Anterior cingulate cortex (tissue), 58 donors: ENCODE data around the gene ZDHHC9.

Source experiments
- DNase-seq, 58 donors: peaks; one replicate each; lab custom pipeline; 2025; lab: John Stamatoyannopoulos, UW

Gene ZDHHC9

DNA sequence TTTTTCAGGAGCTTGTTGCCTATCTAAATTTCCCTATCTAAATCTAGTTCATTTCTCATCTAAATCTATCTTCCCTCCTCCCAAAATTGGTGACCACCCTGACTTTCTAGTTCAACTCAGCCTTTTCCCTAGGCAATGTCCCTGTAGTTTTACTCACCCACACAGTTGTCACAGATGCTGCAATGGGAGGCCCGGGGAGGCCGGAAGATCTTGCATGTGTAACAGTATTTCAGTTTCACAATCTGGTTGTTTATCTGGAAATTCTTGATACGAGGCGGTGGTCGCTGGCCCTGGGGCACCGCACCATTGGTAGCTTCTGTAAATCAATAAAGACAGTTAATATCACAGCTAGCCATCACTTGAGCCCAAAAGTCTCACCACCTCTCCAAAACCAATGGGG lies 20.2 kb downstream of the ZDHHC9 start:
- DNase-seq = no peak

DNA sequence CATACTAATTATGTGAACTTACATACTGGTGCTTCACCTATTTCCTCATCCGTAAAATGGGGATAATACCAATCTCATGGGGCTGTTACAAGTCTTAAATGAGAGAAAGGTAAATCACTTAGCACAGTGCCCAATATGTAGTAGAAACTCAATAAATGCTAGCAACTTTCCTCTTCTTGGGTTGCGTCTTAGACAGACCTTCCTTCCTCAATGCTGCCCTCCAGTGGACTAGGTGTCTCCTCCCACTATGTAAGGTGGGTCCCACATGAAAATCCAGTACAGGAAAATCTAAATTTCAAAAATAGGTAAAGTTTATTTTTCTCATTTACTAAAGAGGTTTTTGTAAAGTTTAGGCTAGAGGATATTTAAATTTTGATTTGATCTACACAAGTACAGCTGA lies 20.6 kb downstream of the ZDHHC9 start:
- DNase-seq = peak in 7 of 58 donors; percentile 2 to 20 (median 8)

DNA sequence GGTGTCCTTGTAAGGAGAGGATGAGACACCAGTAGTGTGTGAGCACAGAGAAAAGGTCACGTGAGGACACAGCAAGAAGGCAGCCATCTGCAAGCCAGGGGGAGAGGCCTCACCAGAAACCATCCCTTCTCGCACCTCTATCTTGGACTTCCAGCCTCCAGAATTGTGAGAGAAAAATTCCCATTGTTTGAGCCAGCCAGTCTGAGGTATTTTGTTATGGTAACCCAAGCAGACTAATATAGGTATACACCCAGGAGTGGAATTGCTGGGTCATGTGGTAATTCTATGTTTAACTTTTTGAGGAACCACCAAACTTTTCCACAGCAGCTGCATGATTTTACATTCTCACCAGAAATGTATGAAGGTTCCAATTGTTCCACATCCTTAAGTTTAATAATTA lies 25.6 kb downstream of the ZDHHC9 start:
- no peak for DNase-seq

DNA sequence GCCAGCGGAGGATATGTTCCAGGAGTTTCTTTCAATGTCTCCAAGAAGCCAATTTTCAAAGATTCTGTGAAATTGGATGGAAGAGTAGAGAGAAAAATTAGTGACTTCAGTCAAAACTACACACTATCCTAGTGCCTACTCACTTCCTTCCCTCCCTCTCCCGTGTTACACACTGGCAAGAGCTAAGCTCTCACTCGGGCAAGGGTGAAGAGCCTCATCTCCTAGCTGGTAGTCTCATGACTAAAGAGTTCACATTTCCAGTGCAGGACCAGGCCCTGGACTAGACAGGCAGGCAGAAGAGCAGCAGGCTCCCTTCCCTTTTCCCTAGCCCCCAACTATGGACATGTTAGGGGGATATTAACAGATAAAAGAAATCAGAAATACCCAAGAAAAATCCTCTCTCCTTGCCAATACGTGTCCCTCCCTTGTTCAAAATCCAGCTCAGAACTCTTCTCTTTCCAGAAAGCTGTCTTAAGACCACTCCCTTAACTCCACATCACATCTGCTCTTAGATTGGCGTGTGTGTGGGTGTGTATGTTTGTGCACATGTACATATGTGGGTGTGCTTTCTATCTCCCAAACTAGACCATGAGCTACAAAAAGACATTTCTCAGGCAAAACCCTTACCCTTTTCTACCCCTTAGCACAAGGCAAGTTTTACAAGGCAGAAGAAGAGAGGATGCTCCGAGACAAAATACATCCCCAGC lies 29.9 kb downstream of the ZDHHC9 start:
- DNase-seq = no peak

DNA sequence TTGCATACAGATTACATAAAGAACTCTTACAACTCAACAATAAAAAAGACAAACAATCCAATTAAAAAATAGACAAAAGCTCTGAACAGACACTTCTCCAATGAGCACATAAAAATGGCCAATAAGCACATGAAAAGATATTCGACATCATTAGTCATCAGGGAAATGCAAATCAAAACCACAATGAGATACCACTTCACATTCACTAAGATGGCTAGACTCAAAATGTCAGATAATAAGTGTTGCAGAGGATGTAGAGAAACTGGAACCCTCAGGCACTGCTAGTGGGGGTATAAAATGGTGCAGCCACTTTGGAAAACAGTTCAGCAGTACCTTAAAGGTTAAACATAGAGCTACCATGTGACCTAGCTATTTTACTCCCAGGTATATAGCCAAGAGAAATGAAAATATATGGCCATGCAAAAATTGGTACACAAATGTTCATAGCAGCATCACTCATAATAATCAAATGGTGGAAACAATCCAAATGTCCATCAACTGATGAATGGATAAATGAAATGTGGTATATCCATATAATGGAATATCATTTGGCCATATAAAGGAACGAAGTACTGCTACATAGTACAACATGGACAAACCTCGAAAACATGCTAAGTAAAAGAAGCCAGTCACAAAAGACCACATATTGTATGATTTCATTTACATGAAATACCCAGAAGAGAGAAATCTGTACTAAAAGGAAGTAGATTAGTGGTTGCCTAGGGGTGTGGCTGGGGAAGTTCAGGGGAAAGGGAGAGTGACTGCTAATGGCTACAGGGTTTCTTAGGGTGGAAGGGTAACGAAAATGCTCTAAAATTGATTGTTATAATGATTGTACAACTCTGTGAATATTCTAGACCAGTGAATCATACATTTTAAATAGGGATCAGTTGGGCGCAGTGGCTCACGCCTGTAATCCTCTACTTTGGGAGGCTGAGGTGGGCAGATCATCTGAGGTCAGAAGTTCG lies 34.6 kb downstream of the ZDHHC9 start:
- DNase-seq = no peak

DNA sequence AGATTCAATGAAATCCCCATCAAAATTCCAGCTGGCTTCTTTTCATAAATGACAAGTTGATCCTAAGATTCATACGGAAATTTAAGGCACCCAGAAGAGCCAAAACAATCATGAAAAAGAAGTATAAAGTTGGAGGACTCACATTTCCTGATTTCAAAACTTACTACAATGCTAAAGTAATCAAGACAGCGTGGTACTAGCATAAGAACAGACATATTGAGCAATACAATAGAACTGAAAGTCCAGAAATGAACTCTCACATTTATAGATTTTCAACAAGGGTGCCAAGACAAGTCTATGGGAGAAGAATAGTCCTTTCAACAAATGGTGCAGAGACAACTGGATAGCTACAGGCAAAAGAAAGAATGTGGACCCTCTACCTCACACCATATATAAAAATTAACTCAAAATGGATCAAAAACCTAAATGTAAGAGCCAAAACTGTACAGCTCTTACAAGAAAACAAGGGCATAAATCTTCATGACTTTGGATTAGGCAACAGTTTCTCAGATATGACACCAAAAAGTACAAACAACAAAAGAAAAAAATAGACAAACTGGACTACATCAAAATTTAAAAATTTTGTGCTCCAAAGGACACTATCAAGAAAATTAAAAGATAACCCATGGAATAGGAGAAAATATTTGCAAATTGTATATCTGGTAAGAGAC lies 35.4 kb downstream of the ZDHHC9 start:
- DNase-seq = no peak

DNA sequence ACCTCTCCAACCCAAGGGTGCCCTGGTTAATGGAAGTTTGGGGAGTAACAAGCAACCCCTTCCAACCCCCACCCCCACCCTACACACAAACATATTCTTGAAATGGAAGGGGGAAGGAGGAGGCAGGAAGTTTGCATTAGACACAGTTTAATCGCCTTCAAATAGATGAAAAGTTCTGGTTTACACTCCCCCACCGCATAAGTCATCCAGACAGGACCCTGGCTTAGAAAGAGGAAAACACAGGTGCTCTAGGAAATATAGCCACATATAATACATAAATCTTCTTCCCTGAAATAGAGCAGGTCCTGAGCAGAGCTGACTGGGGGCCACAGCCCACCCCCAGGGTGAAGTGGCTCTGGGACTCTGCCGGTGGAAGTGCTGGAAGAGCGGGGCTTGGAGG lies 38.9 kb downstream of the ZDHHC9 start:
- DNase-seq = no peak

DNA sequence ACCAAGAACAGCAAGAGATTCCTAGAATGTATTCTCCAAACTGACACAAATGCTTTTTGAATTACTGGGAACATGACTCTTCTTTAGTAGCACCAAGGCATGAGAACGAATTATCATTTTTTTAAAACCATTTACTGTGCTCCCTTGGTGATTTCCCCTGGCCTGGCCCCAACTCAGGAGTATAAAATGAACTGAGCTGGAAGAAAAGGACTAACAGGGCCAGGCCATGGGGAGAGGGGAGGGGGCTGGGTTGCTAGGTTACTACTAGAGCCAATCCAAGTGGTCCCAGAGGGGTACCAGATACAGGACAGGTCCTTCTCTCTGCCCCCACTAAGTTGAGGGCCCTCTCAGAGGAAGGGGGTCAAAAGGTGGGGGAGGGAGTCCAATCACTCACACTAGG lies 40.8 kb downstream of the ZDHHC9 start:
- DNase-seq = no peak

DNA sequence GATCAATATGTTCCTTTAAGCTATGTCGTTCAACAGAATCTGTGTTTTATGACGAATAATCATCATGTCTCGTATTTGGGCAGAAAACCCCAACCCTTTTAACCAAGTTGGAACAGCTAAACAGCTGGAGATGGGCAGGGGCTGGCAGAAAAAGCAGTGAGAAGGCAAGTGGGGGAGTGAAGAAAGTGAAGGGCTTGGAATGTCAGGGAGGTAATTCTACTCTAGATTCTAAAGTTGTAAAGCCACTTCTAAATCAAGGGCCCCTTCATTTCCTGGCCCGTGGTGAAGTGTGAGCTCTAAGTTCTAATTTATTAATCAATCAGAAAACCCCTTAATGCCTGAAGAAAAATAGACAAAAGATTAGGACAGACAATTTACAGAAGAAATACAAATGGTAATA lies 43.5 kb downstream of the ZDHHC9 start:
- DNase-seq = no peak

DNA sequence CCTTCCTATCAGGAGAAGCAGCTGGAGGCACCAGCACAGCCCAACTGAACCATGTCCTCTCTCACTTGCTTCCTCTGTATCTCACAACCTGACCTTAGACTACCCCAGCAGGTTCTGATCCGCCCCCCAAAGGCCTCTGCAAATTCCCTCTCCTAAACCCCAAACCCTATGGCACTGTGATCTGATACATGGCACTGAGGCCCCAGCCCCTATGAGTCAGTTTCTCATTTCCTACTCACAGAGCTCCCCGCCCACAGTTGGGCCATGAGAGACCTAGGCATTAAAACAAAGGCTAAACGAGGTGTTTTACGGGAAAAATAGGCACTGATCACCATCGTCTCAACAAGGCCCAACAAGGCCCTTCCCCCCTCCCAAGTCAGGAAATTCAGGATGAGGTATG lies 44.8 kb downstream of the ZDHHC9 start:
- DNase-seq = no peak

DNA sequence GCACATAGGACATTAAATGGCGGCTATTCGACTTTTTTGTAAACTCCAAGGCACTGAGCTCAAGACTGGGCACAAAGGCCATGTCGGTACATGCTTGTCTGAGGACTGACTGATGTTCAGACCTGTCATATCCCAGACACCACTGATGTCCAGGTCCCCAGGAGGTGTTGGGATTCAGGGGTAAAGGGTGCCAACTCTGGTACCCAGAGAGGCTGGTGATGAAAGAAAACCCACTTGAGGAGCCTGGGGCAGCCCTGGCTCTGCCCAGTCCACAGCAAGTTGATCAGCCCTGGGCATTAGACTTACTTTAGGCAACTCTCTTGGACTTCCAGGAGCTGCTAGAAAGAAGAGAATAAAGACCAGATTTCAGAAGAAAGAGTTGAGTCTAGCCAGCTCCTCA lies 45.2 kb downstream of the ZDHHC9 start:
- DNase-seq = no peak

DNA sequence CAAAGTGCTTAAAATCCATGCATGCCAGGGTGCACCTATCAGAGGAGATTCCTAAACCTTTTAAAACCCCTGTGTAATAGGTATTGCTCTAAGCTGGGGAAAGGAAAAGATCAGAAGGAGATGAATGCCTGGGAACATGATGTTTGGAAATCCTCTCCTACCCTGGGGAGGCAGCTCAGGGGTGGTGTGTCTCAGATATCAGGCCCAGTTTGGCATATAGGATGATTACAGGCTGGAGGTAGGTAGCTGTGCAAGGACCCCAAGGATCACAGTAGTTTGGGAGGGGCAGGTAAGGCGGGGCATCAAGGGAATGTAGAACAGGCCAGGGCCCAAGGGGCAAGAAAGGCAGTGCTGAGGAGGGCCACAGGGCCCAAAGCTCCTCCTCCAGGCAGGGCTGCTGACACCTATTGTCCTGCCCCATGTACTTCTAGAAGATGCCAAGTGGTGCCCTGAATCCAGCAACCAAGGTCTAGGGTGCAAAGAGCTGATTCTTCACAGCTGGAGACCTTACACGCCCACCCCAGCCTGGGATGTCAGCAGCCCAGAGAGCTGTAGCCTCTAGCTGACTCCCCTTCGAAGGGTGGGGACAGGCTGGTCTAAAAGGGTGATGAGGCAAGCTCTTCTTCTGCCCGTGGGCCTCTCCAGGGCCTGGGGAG lies 46.3 kb downstream of the ZDHHC9 start:
- no peak for DNase-seq

DNA sequence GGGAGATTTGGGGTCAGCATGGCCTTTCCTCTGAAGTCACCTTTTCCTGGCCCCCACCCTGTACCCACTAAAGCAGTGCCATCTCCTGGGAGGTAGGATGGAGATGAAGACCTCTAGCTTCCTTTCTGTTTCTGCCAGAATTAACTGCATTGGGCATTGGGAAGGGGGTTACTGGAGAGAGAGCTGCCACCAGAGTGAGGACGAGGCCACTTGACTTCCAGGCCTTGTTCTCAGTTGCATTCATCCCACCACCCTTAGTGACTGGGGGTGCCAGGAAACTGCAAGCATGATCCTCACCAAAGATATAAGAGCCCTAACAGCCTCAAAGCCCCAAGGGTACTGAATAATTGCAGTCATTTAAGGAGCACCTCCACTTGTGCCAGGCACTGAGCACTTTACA lies 48.1 kb downstream of the ZDHHC9 start:
- no peak for DNase-seq

DNA sequence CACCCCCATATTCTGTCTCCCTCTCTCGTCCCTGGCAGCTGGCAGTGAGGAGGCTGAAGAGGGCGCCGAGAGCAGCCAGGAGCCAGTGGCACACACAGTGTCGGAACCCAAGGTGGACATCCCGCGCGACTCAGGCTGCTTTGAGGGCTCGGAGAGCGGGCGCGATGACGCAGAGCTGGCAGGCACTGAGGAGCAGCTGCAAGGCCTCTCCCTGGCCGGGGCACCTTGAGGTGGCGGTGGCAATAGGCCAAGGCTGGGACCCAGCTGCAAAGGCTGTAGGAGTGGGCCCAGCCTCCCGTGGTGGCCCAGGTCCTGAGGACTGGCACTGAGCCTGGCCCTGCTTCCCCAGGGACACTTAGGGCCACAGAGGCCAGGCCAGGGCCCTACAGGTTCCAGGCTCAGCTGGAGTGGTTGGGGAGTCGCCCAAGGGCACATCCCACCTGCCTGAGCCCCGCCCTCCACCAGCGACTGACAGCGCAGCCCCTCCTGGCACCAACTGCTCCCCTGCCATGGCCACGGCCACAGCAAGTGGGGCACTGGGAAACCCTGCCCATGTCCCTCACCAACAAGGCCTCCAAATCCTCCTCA lies 50.0 kb downstream of the ZDHHC9 start:
- DNase-seq = peak in 2 of 58 donors; percentile 8 to 23

DNA sequence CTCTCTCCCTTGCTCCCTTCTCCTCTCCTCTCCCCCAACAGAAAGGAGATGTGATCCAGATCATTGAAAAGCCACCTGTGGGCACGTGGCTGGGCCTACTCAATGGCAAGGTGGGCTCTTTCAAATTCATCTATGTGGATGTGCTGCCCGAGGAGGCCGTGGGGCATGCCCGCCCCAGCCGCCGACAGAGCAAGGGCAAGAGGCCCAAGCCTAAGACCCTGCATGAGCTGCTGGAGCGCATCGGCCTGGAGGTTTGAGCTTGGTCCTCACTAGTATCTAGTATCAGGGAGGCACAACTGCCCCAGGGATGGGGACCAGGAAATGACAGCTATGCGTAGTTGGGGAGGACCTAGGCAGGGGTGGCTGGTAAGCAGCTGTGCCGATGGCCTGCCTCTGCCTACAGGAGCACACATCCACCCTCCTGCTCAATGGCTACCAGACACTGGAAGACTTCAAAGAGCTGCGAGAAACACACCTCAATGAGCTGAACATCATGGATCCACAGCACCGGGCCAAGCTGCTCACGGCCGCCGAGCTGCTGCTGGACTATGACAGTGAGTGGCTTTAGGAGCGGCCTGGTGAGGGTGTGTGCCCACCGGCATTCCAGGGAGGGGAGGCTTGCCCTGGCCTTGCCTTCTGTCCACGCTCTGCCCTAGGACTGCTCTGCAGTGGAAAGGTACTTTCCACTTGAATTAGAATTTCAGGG lies 50.9 kb downstream of the ZDHHC9 start:
- DNase-seq = no peak

DNA sequence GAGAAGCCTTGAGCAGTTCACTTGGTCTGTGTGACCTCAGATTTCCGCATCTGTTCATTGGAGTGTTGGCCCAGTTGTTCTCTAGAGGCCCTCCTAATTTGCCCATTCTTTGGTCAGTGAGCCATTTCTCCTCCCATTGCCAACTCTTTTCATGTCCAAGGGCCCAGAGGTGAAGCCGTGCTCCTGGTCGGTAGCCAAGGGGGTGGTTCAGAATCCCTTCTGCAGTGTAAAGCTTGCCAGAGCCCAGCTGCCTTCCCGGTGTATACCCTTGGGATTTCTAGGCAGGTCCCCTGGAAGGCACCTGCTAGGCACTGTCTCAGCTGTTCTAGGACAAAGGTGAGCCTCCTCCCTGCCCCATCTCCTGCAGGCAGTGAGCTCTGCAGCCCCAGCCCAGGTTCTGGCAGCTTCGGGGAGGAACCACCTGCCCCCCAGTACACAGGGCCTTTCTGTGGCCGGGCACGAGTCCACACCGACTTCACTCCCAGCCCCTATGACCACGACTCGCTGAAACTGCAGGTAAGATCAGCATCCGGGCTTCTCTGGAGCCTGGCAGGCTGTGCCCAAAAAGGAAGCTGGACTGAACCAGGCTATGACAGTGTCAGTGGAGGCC lies 51.6 kb downstream of the ZDHHC9 start:
- no peak for DNase-seq

DNA sequence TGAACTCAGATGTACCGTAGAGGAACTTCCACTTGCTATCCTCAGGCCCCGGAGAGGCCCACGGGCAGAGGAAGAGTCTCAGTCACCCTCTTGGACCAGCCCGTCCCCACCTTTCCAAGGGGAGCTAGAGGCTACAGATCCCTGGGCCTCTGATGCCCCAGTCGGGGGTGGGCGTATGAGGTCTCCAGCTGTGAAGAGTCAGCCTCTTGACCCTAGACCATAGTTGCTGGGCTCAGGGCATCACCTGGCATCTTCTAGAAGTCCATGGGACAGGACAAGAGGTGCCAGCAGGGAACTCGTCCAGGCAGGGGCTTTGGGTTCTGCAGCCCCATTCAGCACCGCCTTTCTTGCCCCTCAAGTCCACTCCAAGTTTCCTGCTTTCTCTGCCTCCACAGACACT lies 52.4 kb downstream of the ZDHHC9 start:
- no peak for DNase-seq

DNA sequence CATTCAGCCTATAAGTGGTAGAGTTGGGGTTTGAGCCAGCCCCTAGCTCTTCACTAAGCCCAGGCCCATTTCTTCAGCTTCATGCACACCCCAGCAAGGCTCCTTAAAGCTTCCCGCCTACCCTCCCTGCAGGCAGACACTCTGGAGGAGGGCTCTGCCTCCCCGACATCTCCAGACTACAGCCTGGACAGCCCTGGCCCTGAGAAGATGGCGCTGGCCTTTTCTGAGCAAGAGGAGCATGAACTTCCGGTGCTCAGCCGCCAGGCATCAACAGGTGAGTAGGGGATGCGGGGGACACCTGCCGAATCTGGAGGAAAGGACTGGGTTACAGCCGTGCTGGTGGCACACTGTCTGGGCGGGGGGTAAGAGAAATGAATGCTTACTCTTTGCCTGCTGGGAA lies 52.9 kb downstream of the ZDHHC9 start:
- DNase-seq = no peak

DNA sequence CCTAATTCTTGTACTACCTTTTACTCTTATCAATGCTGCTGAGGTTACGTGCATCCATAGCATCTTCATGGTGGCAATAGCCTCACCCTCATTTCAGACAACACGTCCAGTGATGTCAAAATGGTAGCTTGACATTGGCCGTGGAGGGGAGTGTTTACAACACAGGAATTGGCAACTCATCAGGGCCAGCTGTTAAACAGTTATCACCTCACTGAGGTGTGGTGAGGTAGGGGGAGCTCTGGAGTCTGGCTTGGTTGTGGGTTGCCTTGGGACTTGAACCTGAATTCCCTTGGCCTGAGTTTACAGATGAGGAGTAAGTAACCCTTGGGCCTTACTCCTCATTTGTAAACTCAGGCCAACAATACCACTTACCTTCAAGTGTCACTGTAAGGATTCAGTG lies 53.5 kb downstream of the ZDHHC9 start:
- DNase-seq = no peak
